Peyer's patch (tissue), 4 donors: ENCODE results near the gene AANAT.

Experiments
- CTCF ChIP-seq, 6 experiments: fragments of 450-650 bp in 4 of 6; fragments of 200-600 bp in 2 of 6; sonication (generic) in 1 of 6; IDR thresholded peaks; one replicate each; pipeline ENCODE4 v1.5.1; 2017 to 2019; ENCODE audit warnings: antibody characterized with exemption in 6 of 6, mild to moderate bottlenecking in 3 of 6, moderate library complexity in 1 of 6
- POLR2A ChIP-seq, 2 donors: fragments of 450-650 bp; IDR thresholded peaks; one replicate each; pipeline ENCODE4 v1.5.1; 2017; ENCODE audit warnings: antibody characterized with exemption in 2 of 2, mild to moderate bottlenecking in 2 of 2, moderate library complexity in 2 of 2

DNA sequence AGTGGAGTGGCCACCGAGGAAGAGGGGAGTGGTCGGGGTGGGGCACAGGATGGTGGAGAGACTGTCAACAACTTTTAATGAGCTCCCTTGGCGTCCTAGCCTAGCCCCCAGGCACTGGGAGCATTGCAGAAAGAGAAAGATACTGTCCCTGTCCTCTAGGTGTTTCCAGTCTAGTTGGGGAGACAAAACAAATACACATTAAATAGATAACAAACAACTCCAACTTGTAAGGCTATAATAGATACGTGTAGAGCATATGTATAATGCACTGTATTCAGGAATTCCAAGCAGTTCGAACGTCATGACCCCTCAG lies 14.0 kb upstream of the AANAT start:
- TF ChIP-seq CTCF (IDR thresholded peaks at IDR 0.05): no peak
- TF ChIP-seq POLR2A (IDR thresholded peaks at IDR 0.05): no peak
